WERI-Rb-1 (cell line): ENCODE measurements around the gene CEP126.

Experiments used
- DNase-seq: peaks from one replicate; pipeline ENCODE4 v3.0.0-alpha.2; 2020
- H3K27ac ChIP-seq: fragments of 250-450 bp; sonication (Bioruptor Pico); 2 replicates; pipeline ENCODE4 v1.5.1; 2020; ENCODE audit warnings: mild to moderate bottlenecking, moderate library complexity
- H3K27me3 ChIP-seq: fragments of 250-450 bp; sonication (Bioruptor Pico); 2 replicates; pipeline ENCODE4 v1.5.1; 2021; ENCODE audit warnings: mild to moderate bottlenecking, low read depth, moderate library complexity; ENCODE audit not compliant: insufficient read depth, severe bottlenecking
- H3K36me3 ChIP-seq: fragments of 250-450 bp; sonication (Bioruptor Pico); 2 replicates; pipeline ENCODE4 v1.5.1; 2020; ENCODE audit warnings: mild to moderate bottlenecking, moderate library complexity
- H3K4me3 ChIP-seq: 2 replicates; pipeline ENCODE4 v1.5.1; 2011; ENCODE audit warnings: low read depth, mild to moderate bottlenecking, control low read depth, low read length
- H3K9me3 ChIP-seq: fragments of 250-450 bp; sonication (Bioruptor Pico); 2 replicates; pipeline ENCODE4 v1.5.1; 2021; ENCODE audit warnings: mild to moderate bottlenecking, moderate library complexity; ENCODE audit not compliant: severe bottlenecking
- CTCF ChIP-seq: IDR thresholded peaks from 2 replicates; pipeline ENCODE4 v1.5.1; 2011; ENCODE audit warnings: low read depth, mild to moderate bottlenecking, control low read depth, inconsistent platforms, low read length

The CEP126 gene

GRCh38 chr11:102014756-102015155 lies 99.9 kb downstream of the CEP126 start:
- TF ChIP-seq CTCF: no peak
- H3K4me3 ChIP-seq: no peak overlapping the region
- H3K9me3 ChIP-seq: no peaks in the 10 kb centered on the region
- no peaks in the 10 kb centered on the region for H3K36me3 ChIP-seq
- no peak overlapping the region for H3K27ac ChIP-seq
- no peak for DNase-seq
- no peaks in the 10 kb centered on the region for H3K27me3 ChIP-seq

- no peak overlapping the region for H3K4me3 ChIP-seq
- no peak for DNase-seq
- no peaks in the 10 kb centered on the region for H3K27me3 ChIP-seq
- H3K36me3 ChIP-seq: no peaks in the 10 kb centered on the region
- H3K9me3 ChIP-seq: no peaks in the 10 kb centered on the region
- TF ChIP-seq CTCF: no peak
- H3K27ac ChIP-seq: no peak overlapping the region
Observed at GRCh38 chr11:102017026-102017425, 102.2 kb downstream of the CEP126 start.

- no peak overlapping the region for H3K4me3 ChIP-seq
- H3K27me3 ChIP-seq: no peaks in the 10 kb centered on the region
- H3K36me3 ChIP-seq: no peaks in the 10 kb centered on the region
- H3K27ac ChIP-seq: no peak overlapping the region
- no peaks in the 10 kb centered on the region for H3K9me3 ChIP-seq
- no peak for DNase-seq
- TF ChIP-seq CTCF: no peak
Observed at GRCh38 chr11:102026217-102026616, 111.4 kb downstream of the CEP126 start.

- H3K27ac ChIP-seq: no peak overlapping the region
- TF ChIP-seq CTCF: no peak
- no peak for DNase-seq
Observed at GRCh38 chr11:102026959-102027358, 112.1 kb downstream of the CEP126 start.

GRCh38 chr11:102036757-102037156 lies 121.9 kb downstream of the CEP126 start:
- no peak for TF ChIP-seq CTCF
- H3K27ac ChIP-seq: no peak overlapping the region
- H3K27me3 ChIP-seq: no peaks in the 10 kb centered on the region
- H3K4me3 ChIP-seq: no peak overlapping the region
- H3K9me3 ChIP-seq: no peaks in the 10 kb centered on the region
- no peak for DNase-seq
- H3K36me3 ChIP-seq: no peaks in the 10 kb centered on the region

More at GRCh38 chr11:102026959-102027358, 112.1 kb downstream of the CEP126 start:
- H3K4me3 ChIP-seq: no peak overlapping the region
- no peaks in the 10 kb centered on the region for H3K36me3 ChIP-seq
- H3K9me3 ChIP-seq: no peaks in the 10 kb centered on the region
- H3K27me3 ChIP-seq: no peaks in the 10 kb centered on the region

GRCh38 chr11:102046841-102047240 lies 132.0 kb downstream of the CEP126 start:
- Histone ChIP-seq H3K4me3 (peak overlapping the region; percentile 63), H3K27ac (no peak overlapping the region), H3K36me3 (no peaks in the 10 kb centered on the region), H3K27me3 (no peaks in the 10 kb centered on the region), H3K9me3 (no peaks in the 10 kb centered on the region)
- no peak for DNase-seq
- no peak for TF ChIP-seq CTCF
